SH-SY5Y (cell line): Measurements from ENCODE around the gene PMAIP1.

Experiments
- GATA2 ChIP-seq: IDR thresholded peaks from 2 replicates; pipeline ENCODE4 v1.6.1; 2011; ENCODE audit warnings: mild to moderate bottlenecking, low read depth, low read length
- GATA3 ChIP-seq: IDR thresholded peaks from 2 replicates; pipeline ENCODE4 v1.6.1; 2011; ENCODE audit warnings: low read depth, mild to moderate bottlenecking, low read length, moderate library complexity

The PMAIP1 gene

DNA sequence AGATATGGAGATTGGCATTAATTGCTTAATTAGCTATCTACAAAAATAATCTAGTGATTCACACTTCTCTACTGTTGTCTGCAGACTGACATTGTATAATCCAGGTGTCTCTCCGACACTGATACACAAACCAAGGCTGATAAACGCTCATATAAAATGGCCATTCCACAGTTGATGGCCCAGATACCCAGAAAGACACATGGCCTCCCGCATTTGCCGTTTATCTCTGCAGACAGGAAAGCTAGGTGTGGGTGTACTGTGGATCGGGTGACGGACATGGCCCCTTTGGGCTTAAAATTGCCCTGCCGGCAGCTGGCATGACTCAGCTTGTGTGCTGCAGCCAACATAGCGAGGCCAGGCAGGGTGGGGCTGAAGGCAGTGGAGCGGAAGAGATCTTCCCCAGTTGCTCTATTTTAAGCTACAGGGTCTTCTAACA is 18.5 kb downstream of the PMAIP1 start:
- TF ChIP-seq GATA2: peak; percentile 82
- peak; percentile 49; the same call in 1 of the 2 replicates for TF ChIP-seq GATA3

DNA sequence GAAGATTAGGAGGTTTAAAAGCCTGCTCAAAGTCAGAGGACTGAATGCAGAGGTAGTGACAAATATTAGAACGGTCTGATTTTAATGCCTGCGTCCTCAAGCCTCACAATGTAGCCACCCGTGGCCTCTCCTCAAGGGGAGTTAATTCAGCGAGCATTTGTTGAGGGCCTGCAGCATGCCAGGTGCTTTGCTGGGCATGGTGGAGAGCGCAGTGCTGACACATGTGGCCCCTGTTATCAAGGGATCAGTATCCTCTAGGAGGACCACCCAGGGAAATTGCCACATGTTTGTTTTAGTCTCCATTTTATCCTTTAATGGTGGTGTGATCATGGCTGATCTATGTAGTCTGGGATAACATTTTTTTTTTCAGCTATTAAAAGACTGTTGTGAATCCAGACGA is 19.2 kb downstream of the PMAIP1 start:
- TF ChIP-seq GATA3 (no peak), GATA2 (no peak)

DNA sequence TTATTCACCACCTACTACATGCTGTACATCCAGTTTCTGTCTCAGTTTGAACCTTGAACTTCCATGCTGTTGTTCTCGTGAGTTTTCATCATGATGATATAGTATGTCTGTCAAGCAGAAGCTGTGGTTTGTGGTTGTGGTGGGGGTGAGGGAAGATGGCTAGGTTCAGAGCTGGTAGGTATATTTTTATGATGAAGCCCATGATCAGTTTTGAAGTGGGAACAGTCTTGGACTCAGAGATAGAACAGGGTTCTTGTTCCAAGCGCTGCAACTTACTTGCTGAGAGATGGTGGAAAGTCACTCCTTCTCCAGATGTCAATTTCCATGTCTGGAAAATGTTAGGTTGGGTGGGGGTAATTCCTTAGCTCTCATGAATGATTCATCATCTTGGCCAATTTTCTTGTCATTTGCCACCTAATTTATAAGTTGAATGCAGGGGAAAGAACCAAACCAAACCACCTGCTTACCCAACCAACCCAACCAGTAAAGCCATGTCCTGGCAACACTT is 21.6 kb downstream of the PMAIP1 start:
- no peak for TF ChIP-seq GATA2
- TF ChIP-seq GATA3: no peak

DNA sequence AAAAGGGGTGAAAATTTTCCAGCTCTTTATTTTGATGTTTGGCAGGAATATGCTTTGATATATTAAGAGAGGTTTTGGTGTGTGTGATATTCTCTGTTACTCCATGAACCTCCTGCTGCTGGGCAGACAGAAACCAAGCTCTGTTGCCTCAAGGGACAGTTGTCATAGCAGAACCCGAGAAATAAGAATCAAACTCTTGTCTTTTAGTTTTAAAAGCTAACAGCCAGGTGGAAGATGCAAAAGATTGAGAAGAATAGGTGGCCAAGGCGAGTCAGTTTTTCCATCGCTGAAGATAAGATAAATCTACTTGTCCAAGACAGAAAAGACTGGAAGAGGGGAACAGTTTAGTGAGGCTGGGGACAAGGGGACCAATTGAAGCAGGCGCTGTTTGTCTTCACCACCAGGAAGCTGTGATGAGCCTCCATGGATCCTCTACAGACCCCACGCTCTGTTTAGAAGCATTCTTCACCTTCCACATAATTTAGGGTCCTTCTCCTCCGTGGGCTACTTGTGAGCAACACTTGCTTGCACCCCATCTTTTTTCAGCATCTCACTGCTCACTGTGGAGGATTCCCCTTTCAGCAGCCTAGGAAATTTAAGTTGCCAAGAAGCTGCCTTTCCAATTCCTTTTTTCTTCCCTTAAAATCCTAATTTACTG is 23.9 kb downstream of the PMAIP1 start:
- TF ChIP-seq GATA2 (no peak), GATA3 (no peak)

DNA sequence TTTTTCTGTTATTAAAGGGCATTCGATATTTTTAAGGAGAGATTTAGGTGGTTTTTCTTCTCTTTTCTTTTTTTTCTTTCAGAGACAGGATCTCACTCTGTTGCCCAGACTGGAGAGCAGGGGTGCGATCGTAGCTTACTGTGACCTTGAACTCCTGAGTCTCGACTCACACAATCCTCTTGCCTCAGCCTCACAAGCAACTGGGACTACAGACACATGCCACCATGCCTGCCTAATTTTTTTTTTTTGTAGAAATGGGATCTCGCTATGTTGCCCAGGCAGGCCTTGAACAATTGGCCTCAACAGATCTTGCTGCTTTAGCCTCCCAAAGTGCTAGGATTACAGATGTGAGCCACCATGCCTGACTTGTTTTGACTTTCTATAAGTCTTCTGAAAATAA is 26.3 kb downstream of the PMAIP1 start:
- TF ChIP-seq GATA3 (no peak), GATA2 (no peak)

DNA sequence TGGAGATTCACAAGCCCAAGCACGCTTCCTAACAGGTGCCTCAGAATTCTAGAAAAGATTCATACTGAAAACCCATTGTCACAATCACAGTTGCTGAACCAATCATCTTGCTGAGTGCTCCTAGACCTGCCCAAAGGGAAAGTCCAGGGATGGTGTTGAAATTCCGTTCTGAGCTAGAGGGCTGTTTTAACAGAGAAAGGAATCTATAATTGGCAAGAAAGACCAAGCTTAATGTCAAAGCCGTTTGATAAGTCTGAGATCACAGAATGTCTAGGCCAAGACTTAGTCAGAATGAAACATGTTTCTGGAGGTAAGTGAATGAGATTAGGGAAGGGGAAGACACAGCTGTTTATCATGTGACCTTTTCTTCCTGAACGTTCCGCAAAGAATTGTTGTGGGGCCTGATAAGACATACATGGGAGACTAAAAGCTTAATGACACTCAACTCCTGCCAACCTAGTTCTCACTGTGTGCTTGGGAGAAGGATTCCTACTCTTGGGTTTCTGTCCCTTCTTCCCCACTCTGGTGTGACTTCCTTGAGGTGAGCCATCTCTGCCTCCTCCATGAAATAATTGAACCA is 27.5 kb downstream of the PMAIP1 start:
- TF ChIP-seq GATA3 (no peak), GATA2 (no peak)

DNA sequence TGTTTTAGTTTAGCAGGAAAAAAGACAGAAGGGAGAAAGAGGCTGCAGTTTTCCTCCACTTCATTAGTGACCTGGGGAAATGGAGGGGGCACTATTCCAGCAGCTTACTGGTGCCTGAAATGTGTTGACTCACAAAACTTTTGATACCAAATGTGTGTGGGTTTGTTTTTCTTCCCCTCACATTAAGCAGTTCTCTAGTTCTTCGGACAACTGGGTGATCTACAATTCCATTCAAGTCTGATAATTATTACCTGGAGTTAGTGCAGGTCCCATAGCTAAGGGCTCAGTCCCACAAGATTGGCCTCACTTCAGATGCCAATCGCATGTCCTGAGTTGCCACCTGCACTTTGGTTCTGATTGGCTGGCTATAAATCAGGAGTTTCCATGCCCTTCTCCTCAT is 28.4 kb downstream of the PMAIP1 start:
- TF ChIP-seq GATA3: no peak
- TF ChIP-seq GATA2: no peak

DNA sequence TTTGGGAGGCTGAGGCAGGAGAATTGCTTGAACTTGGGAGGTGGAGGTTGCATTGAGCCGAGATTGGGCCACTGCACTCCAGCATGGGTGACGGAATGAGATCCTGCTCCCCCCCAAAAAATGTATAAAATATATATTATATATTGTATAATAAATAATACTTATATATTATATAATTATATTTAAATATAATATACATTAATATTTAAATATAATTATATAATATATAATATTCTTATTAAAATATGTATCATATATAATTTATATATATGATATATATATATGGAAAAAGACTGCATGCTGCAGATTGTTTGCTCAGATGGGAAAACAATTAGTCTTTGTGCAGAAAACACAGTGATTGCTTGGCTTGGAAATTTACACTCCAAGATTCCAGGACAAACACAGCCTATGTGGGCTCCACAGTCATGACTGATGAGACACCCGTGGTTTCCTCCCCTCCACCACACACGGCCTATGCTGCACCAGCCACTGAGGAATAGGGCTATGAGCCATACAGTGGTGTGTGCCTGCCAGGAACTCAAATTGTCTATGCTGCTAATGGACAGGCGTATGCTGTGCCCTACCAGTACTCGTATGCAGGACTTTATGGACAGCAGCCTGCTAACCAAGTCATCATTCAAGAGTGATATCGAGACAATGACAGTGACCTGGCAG is 30.0 kb downstream of the PMAIP1 start:
- TF ChIP-seq GATA2: no peak
- no peak for TF ChIP-seq GATA3

DNA sequence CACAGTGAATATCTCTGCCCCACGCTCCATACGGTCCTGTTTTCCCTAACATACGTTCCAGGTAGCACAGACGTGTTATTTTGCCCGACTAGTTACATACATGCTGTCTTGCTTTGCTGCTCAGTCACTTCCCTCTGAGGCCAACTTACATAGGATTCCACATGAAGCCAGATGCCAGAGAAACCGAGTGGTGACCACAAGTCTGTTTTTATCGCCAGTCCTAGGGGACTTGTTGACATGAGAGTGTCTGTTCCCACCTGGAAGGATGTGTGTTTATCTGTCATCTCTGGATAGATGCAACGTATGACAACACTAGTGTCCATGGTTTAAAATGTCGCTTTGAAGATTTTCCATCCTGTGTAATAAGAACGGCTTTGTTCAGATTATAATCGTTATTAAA is 32.6 kb downstream of the PMAIP1 start:
- TF ChIP-seq GATA2: peak; percentile 32; the same call in 1 of the 2 replicates
- no peak for TF ChIP-seq GATA3

DNA sequence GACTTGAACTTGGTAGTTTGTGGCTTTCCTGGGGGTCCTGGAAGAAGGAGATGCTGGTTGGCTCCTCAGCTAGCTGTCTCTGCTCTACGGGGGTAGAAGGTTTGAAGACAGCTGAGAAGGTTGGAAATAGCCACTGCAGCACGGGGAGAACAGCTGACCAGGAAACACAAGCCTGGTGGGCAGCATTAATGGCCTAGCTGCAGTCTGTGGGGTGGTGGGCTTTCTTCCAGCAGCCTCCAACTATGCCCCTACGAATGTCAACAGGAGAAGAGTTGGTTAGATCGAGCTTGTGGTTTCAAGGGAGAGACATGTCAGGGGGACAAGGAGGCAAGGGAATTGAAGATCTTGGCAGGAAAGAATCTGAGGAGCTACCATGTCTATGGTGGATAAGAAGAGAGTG is 38.9 kb downstream of the PMAIP1 start:
- TF ChIP-seq GATA3 (no peak), GATA2 (no peak)

DNA sequence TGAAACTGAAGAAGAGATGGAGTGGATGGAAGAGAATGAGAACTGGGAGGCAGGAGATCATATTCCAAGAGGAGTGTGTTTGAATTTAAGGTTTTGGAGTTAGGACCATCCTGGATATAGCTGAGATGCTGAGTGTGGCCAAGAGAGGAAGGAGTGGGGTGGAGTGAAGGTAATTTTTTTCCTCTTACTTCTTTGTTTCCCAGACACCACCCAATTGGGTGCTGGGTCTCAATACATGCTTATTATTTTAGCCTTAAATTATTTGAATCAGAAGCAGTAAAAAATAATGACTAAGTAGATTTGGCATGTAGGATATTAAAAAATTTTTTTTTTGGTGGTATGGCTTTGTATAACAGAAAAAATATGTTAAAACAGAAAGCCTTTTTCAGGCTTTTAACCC is 39.3 kb downstream of the PMAIP1 start:
- TF ChIP-seq GATA2 (no peak), GATA3 (no peak)

DNA sequence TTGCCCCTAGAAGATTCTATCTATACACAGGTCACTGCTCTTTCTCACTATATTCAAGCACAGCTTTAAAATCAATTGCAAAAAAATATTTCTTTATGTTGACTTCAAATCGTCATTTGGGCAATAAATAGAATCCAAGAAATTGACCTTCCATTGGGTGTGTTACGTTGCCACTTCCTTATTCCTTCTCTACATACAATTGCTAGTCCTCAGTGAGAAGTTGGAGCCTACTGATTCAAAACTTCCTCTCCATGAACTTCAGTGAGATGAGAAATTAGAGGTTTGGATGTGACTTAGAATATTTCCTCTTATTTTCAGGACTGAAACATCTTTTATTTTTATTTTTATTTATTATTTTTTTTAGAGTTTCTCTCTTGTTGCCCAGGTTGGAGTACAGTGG is 40.3 kb downstream of the PMAIP1 start:
- TF ChIP-seq GATA2 (no peak), GATA3 (no peak)

DNA sequence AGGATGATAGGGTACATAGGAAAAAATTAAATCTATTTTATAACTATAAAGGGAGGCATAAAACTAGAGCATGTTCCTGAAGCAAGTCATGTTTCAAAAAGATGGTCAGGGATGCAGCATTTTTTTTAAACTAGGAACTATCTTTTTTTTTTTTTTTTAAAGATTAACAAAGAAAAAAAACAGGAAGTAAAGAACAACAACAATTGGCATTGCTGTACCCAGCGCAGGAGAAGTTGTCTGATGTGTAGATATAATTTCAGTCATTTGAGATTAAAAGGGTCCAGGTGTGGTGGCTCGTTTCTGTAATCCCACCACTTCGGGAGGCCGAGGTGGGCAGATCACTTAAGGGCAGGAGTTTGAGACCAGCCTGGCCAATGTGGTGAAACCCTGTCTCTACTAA is 41.5 kb downstream of the PMAIP1 start:
- TF ChIP-seq GATA2 (no peak), GATA3 (no peak)

DNA sequence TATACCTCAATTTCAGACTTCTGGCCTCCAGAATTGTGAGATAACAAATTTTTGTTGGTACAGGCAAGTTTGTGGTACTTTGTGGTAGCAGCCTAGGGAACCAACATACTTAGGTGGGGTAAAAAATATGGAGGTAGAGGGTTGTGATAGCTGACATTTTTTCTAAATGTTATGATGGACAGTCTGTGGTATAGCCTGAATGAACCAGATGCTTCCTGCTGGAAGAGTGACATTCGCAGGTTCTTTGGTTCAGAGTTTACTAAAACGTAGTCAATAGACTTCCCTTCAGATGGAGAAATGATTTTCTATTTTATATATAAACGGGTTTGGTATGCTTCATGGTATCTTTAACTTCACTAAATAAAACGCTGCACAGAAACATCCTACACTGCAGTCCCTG is 42.8 kb downstream of the PMAIP1 start:
- TF ChIP-seq GATA2: no peak
- TF ChIP-seq GATA3: no peak

DNA sequence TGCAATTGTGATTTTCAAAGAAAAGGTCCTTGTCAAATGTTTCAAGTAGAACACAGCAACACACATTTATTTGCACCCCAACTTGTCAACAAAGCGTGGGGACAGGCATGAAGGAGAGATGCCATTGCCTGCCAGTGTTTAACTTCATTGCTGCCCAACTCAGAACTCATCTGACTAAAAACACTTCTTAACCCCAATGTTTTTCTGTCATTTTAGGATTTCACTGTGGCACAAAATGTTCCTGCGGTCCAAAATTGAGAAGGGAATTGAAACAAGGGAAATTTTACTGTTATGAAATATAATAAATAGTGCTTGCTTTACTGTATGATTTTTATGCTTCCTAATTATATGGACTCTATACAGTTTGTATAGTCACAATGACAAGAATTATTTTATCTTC is 45.7 kb downstream of the PMAIP1 start:
- TF ChIP-seq GATA3 (no peak), GATA2 (no peak)
